Stimulated activated CD8-positive, alpha-beta memory T cell treated with anti-CD3 and anti-CD28 coated beads, Interleukin-4, amount 100 ng/mL, for 24 hours (primary cell): ENCODE measurements around the gene DAPK2.
"Not testable (repeated sequence)": the region's sequence is repeated elsewhere in the genome, so short reads cannot be mapped to it uniquely, and the experiment has no call there.

ENCODE experiments used
- DNase-seq: peaks from one replicate; pipeline ENCODE4 v3.0.0-alpha.2; 2020; ENCODE audit warnings: low read depth

Gene DAPK2

DNA sequence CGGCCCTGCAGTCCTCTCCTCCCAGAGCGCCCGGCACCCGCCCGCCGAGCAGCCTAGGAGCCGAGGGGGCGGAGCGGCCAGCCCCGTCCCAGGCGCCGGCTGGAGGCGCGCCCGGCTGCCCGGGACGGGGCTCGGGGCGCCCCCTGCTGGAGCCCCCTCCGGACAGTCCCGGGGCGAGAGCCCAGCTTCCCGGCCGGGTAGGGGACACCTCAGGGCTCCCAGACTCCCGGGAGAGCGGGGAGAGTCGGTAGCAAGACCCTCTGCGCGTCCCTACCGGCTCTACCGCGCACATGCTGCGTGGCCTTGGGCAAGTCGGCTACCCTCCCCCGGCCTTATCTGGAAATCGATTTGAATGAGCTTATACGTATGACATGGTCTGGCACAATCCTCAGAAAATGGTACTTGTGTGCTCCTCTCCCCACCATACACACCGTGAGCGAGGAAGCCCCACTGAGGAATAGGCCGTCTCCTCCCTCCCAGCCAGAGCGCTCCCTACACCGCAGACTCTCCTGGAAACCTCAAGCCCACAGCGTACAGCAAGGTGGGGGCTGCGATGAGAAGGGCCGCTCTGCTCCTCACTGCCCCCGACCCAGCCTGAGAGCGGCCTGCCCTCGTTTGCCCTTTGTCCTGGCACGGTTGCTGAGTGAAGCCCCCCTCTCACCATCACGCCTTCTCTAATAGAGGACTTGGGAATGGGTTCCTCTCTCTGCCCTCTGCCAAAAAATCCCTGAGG is at the start of gene DAPK2:
TSS of gene DAPK2 (minus strand) at position 65 of the 733 bp plus-strand sequence. CDS start 6,224 bp downstream, outside the sequence.
- DNase-seq: peak; percentile 53

DNA sequence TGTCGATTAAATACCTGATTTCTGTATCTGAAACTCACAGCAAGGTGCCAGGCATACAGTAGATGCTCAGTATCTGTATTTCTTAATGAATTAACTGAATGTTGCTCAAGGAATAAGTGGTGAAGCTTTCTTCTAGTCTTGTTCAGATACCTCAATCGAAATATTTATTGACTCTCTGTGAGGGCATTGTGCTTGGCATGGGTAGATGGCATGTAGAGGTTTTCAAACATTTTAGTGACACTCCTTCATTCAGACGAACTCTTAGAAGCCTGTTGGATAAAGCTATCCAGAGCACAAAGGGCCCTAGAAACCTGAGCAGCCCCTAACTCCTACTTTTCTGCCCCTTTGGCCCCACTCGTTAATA is 49.1 kb upstream of the DAPK2 start:
- DNase-seq: no peak

DNA sequence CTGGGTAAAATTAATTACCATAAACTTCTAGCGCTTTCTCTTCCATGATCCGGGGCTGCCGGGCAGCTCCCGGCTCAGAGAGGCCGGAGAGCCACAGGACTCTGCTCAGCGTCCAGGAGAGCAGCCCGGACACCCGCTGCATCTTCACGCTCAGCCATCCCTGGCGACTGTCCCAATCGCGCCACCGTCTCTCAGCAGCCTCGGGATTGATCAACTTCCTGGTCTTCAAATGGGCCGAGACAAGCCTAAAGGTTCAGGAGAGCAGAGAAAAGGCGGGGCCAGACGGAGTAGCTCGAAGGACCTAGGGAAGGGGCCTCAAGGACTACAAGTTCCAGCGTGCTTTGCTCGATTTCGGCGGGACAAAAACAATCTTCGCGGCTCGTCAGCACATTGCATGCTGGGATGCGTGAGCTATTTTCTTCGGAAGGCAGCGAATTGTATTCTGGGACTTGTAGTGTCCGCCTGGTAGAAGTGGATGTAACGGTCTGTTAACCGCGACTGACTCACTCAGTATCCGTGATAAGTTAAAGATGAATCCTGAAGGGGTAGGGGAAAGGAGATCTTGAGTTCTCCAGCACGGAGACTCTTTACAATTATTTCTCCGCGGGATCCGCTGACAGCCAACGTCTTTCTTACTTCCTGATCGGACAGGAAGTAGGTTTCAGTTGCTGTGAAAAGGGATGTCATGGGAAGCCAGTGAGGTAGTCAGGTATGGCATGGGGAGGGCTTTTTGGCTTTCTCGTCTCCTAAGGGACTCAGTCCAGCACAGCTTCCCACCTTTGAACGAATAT is 47.5 kb upstream of the DAPK2 start, which contains the start of gene CIAO2A:
TSS of gene CIAO2A (minus strand) at position 212 of the 791 bp plus-strand sequence. CDS start at position 142, 70 bp downstream.
- DNase-seq: peak; percentile 82

DNA sequence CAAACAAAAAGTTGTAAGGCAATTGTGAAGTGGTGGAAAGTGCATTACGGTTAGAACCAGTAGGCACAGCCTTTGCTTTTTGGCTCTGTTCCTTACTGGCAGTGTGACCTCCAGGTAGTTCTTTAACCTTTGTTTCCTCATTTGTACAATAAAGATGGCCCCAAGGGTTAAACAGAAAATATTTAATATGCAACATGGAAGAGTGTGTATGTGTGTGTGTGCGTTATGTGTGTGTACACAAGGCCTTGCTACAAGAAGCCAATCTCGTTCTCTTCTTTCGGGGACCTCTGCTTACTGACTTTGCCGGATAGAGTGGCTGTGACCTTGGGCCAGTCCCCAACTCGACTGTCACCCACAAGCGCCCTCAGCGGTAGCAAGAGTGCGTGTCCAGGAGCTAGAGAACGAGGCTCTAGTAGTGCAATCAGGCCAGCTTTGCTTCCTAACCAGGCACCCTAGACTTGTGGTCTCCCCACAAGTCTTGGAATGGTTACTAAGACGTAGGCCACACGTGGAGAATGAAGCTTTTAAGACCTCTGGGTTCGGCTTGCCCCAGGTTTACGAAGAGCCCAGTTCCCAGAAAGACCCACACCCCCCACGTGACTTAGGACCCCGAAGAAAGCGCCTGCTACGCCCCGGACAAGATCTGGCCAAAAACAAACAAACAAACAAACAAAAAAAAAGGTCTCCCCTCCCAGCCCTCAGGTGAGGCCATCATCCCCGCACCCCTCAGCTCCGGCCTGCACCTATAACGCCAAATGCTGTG is 46.8 kb upstream of the DAPK2 start:
- peak; percentile 7 for DNase-seq

DNA sequence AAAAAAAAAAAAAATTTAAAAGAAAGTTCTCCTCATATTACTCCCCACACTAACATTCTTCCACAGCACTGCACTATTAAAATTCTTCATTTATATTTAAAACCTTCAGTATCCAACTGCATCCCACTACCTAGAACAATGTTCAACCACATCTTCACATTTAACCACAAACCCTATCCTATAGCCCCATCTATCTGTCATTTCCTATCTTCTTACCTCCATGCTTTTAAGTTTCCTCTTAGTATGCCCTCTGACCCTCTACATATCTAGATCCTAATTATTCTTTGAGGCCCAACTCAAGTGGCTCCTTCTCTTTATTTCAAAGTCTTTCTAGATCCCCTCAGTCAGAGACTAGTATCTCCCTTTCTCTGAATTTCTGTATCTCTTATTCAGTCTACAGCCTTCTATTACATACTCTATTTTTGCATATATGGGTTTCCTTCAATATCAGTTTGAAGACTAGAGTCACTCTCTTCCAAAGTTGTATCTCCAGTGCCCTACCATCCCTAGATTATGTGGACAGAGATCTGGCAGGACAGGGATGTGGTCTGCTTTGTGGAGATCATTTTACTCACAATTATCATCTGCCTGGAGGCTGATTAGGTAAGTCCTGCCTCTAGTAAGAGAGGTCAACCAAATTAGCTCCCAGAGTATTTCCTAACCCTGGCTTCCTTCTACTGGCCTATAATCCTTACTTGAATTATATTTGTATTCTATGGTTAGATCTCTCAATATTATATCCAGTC is 46.0 kb upstream of the DAPK2 start:
- no peak for DNase-seq

DNA sequence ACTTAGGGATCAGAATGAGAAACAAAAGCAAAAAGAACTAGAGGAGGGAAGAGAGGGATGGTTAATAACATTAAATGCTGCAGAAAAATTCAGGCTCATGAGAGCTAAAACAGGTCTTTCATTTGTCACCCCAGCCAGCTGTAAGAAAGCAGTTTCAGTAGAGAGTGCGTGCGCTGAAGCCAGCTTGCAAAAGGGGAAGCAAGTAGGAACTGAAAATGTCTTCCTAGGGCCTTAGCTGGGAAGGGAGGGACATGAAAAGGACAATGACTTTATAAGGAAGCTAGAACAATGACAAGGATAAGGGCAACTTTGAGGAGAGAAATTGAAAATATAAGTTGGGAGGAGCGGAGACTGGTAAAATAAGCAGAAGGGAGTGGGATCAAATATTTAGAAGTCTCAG is 44.2 kb upstream of the DAPK2 start:
- DNase-seq: no peak

DNA sequence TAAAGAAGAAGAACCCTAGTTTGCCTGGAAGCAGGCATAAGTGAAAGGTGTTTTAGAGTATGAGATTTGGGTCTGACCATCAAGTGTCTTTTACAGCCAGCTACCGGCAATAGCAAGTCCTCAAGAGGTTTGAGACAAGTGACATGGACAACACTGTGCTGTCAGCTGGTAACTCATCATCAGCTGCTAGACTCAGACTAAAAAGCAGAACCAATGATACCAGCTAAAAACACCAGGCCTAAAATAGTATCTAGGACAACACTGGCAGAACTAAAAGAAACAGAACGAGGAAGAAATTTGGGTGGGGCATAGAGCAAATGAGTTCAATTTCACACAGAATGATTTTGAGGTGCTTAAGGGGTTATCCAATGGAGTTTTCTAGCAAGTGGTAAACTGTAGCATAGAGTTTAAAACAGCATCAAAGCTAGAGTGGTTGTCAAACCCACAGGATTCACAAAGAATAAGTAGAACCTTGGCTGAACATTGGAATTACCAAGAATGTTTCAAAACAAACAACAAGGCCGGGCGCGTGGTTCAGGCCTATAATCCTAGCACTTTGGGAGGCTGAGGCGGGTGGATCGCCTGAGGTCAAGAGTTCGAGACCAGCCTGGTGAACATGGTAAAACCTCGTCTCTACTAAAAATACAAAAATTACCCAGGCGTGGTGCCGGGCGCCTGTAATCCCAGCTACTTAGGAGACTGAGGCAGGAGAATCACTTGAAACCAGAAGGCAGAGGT is 43.4 kb upstream of the DAPK2 start:
- DNase-seq: no peak

DNA sequence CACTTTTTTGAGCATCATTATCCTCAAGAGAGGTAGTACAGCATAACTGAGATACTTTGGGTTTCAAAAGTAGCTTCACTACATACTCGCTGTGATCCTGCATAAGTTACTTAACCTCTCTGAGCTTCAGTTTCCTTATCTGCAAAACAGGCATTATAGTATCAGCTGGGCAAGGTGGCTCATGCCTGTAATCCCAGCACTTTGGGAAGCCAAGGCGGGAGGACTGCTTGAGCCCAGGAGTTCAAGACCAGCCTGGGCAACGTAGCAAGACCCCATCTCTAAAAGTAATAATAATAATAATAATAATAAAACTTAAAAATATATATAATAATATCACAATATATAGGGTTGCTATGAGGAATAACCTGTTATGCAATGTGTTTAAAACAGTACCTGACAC is 36.5 kb upstream of the DAPK2 start:
- DNase-seq: no peak

DNA sequence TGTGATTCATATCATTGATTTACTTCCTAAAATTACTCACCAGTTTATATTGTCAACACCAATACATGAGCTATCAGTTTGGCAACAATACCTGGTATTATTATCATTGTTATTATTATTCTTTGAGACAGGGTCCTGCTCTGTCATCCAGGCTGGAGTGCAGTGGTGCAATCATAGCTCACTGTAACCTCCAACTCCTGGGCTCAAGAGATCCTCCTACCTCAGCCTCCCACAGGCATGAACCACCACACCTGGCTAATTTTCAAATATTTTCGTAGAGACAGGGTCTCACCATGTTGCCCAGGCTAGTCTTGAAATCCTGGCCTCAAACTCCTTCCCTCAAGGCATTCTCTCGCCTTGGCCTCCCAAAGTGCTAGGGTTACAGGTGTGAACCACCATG is 27.2 kb upstream of the DAPK2 start:
- not testable (repeated sequence) for DNase-seq

DNA sequence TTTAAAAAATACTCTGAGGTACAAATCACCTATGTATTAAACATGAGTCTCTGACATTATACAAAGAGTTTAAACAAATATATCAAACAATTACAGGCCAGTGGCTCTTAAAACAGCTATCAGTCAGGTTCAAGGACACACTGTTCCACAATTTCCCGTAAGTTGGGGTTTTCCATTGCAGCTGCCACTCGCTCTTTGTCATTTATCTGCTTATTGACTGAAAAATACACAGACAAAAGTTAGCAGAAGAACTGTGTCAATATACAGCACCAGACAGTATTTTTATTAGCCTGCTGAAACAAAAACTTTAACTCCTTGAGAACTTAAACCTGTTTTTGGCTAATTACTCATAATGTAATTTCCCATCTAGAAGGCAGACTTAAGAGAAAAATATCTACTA is 26.5 kb upstream of the DAPK2 start:
- no peak for DNase-seq

DNA sequence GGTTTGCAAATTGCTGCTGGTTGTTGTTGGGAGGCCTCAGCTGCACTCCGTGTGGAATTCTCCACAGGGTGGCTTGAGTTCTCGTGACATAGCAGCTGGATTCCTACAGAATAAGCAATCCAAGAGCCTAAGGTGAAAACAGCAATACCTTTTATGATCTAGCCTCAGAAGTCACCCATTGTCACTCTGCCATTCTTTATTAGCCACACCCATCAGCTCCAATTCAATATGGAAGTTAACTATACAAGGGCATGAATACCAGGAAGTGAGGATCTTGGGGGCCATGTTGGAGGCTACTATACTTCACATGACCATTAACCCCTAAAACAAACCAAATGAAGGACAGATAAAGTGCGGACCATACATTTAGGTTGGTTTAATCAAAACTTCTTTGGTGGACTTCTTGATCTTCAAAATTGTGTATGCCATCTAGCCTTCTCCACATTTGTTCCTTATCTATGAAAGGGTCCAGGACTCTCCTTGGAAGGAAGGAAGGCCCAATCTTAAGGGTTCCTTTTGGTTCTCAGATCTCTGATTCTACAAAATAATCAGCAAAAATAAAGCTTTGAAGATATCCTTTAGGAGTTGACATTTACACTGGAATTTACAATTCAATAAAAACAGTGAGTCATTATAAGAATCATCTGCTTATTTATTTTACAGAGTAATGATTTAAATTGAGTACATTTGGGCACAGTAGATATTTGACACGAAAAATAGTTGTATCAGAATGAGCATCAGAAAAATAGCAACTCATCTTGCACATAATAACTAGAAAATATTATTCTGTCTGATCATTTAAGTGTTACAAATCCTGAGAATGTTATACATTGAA is 25.9 kb upstream of the DAPK2 start:
- no peak for DNase-seq

DNA sequence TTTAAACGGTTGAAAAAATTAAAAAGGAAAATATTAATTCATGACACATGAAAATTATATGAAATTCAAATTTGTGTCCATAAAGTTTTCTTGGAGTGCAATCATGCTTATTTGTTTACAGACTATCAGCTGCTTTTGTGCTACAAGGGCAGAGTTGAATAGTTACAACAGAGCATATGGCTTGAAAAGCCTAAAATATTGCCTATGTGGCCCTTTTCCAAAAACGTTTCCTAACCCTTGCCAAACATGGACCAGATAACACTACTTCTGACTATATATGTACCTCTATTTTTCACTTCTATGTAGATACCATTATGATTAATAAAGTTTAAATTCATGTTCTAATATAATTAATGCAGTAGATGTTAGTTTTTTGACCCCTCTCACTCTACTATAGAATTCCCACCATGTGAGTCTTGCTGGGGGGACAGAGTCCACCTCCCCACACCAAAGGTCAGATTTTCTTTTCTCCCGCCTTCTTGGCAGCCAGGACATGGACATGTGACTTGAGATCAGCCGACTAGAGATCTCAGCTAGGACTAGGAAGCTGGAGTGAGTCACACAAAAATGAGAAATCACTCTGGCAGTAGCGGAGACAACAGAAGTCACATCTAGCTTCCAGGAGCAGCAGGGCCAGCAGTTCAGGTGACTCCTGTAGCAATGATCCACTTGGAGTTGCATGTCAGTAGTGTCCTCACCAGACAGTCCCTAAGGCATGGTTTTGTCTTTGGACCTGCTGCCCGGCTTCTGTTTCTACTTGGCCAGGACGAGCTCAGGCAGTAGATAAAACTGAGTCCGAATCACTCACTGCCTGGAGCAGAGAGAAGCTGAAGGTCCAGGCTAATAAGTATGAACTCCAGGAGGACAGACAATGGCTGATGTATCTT is 24.9 kb upstream of the DAPK2 start:
- DNase-seq: no peak

DNA sequence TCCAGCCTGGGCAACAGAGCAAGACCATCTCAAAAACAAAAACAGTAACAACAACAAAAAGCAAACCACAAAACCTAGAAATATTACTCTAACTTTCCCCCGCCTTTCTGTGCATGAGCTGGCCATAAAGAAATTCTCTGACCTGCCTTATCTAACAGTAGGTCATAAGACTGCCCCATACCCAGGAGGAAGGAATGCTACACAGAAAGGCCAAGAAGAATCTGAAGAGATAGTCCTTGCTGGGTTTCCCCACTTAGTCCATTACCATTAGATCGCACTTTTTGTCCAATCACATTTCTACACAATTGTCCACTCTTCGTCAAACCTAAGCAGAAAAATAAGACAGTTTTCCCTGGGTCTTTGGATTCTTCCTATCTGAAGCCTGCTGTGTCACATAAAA is 23.8 kb upstream of the DAPK2 start:
- no peak for DNase-seq

DNA sequence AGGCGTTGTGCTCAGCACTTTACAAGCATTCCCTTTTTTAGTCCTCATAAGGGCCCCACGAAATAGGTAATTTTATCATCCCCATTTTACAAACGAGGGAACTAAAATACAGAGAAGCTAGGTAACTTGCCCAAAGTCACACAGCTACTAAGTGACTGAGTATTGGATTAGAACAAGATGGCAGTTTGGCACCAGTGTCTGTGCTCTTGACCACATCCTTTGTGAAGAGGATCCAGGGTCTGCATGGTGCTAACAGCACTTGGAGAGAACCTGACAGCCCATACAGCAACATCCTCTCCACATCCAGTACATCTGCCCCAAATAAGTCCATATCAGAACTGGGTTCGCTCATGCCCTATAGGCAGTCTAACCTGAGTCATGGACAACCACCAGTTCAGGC is 21.8 kb upstream of the DAPK2 start:
- no peak for DNase-seq

DNA sequence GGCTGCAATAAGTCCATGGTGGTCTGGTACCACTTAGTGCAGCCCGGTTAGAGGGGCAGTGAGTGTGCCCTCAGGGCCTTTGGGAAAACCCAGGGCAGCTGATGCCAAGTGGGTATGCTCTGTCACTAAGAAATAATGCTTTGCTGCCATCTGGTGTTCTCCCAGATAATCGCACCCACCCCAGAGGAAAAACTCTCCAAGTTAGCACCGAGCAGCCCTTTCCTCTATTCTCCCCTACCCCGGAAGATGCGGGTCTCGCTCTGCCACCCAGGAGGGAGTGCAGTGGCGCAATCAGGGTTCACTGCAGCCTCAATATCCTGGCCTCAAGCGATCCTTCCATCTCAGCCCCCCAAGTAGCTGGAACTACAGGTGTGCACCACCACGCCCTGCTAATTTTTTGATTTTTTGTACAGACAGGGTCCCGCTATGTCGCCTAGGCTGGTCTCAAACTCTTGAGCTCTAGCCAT is 21.3 kb upstream of the DAPK2 start:
- peak; percentile 56 for DNase-seq

DNA sequence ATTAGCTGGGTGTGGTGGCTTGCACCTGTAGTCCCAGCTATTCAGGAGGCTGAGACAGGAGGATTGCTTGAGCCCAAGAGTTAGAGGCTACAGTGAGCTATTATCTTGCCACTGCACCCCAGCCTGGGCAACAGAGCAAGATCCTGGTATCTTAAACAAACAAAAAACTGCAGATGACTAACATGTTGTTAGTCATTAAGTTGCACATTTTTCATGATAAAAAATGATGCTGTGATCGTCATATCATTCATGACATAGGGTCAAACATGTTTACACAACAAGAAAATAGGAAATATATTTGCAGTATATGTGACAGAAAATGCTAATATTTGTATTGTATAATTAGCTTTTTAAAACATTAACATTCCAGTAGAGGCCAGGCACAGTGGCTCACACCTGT is 20.2 kb upstream of the DAPK2 start:
- DNase-seq: no peak

DNA sequence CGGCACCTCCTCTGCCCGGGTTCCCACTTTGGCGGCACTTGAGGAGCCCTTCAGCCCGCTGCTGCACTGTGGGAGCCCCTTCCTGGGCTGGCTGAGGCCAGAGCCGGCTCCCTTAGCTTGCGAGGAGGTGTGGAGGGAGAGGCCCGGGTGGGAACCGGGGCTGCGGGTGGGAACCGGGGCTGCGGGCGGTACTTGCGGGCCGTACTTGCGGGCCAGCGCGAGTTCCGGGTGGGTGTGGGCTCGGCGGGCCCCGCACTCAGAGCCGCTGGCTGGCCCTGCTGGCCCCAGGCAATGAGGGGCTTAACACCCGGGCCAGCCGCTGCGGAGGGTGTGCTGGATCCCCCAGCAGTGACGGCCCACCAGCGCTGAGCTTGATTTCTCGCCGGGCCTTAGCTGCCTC is 14.4 kb upstream of the DAPK2 start:
- DNase-seq: no peak

DNA sequence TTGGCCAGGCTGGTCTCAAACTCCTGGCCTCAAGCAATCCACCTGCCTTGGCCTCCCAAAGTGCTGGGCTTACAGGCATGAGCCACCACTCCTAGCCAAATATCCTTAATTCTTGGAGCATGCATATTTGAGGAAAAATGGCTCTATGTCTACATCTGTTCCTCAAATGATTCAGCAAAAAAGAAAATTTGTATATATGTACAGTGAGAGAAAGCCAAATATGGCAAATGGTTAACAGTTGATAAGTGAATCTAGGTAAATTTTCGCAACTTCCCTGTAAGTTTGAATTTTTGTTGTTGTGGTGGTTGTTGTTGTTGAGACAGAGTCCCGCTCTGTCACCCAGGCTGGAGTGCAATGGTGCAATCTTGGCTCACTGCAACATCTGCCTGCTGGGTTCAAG is 12.8 kb upstream of the DAPK2 start:
- not testable (repeated sequence) for DNase-seq

DNA sequence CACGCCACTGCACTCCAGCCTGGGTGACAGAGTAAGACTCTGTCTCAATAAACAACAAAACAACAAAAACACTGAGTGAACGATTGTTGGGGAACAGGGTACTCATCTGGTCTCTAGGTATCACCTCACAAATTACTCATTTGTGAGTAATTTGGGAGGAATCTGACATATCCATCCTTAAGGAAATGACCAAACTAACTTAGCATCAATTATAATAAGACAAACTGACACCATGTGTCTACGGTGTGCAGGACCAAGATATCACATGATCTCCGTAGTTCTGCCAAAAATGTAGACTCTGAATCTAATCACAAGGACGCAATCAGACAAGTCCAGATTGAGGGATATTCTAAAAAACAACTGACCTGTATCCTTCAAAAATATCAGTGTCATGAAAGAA is 12.0 kb upstream of the DAPK2 start:
- DNase-seq: no peak
